GM19397 (cell line): ENCODE data around the gene LRRN1.
"Not testable (repeated sequence)": the region's sequence is repeated elsewhere in the genome, so short reads cannot be mapped to it uniquely, and the experiment has no call there.

Source experiments
- ATAC-seq: cut with Tn5 transposase; IDR thresholded peaks from one replicate; pipeline ENCODE4 v1.9.1; 2021; ENCODE audit warnings: mild to moderate bottlenecking, moderate library complexity; ENCODE audit not compliant: unreplicated experiment

LRRN1 gene

GRCh38 chr3:3806856-3807255, 7.6 kb downstream of the LRRN1 start:
- ATAC-seq = no peak

- no peak for ATAC-seq
Measured at GRCh38 chr3:3813013-3813412, 13.8 kb downstream of the LRRN1 start.

- ATAC-seq = no peak
Measured at GRCh38 chr3:3815206-3815605, 16.0 kb downstream of the LRRN1 start.

GRCh38 chr3:3816034-3816433, 16.8 kb downstream of the LRRN1 start:
- ATAC-seq = no peak

- no peak for ATAC-seq
Measured at GRCh38 chr3:3817865-3818264, 18.6 kb downstream of the LRRN1 start.

DNA sequence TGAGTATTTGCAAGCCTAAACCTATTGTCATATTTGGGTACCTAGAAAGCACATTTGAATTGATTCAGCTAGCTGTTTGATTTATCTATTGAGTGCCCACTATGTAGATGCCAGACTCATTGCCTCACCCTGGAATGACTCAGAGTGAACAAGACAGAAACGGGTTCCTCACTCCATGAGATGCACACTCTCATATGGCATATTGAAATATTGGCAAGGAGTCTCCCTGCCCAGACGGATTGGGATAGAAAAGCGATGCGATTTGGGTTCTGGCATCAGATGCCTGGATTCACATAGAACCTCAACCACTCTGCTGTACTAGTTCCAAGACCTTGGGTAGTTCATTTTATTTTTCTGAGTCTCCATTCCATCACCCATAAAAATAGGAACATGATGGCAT, 22.5 kb downstream of the LRRN1 start:
- ATAC-seq = no peak

- no peak for ATAC-seq
Measured at GRCh38 chr3:3825035-3825434, 25.8 kb downstream of the LRRN1 start.

DNA sequence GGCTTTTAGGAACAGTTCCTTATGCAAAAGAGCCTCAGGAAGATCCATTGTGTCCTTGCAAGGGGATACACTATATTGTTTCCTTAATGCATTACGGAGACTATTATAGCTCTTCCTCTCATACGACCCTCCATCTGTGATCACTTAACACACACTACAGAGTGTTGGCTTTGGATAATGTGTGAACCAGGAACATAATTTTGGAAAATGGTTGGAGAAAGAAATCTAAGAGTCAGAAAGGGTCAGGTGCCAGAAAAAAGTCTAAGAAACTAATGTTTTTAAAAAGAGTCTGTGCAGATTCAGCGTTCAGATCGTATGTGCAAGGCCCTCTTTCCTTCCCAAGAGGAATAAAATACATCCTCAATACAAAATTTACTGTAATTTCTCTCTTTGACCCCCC, 27.3 kb downstream of the LRRN1 start:
- ATAC-seq = no peak

DNA sequence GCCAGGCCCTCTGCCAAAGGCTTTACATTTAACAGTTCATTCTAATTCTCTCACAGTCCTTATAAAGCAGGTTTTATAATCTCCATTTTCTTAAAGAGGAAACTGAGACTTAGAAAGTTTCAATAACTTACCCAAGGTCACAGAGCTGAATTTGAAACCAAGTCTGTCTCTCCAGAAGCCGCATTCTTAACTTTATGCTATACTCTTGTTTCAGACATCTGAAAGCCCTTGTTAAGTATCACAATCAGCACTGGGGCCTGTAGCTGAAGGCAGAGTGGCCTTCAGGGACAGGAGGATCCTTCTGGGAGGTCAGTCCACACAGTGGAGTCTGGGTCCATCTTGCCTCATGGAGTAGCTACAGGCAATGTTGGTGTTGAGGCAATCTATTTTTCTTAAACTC, 27.9 kb downstream of the LRRN1 start:
- no peak for ATAC-seq

DNA sequence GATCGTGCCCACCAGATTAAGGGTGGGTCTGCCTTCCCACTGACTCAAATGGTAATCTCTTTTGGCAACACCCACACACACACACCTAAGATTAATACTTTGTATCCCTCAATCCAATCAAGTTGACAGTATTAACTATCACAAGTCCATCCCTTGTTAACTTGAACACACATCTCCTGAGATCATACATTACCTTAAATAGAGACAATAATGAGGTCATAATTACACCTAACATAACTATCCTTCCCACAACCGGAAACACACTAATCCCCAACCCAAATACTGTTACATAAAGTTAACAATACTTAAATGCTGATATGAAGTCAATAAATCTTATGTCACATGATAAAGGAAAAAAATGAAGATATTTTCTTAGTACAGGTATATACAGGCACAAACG, 29.2 kb downstream of the LRRN1 start:
- ATAC-seq = not testable (repeated sequence)

GRCh38 chr3:3836845-3837244, 37.6 kb downstream of the LRRN1 start:
- ATAC-seq = no peak

DNA sequence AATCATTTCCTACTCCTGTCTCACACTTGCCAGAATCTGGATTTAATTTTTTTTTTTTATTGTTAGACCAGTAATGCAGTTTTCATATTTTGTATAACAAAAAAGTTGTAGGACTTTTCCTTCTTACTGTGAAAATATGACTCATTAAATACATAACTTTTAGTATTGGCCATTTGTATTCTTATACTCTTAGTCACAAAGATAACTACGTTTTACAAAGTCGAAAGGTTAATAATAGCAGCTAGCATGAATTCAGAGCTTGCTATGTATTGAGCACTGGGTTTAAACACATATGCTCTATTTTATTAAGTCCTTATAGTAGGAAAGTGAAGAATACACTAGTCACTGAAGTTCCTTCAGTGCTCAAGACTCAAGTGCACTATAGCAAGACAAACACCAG, 43.1 kb downstream of the LRRN1 start:
- ATAC-seq = no peak

DNA sequence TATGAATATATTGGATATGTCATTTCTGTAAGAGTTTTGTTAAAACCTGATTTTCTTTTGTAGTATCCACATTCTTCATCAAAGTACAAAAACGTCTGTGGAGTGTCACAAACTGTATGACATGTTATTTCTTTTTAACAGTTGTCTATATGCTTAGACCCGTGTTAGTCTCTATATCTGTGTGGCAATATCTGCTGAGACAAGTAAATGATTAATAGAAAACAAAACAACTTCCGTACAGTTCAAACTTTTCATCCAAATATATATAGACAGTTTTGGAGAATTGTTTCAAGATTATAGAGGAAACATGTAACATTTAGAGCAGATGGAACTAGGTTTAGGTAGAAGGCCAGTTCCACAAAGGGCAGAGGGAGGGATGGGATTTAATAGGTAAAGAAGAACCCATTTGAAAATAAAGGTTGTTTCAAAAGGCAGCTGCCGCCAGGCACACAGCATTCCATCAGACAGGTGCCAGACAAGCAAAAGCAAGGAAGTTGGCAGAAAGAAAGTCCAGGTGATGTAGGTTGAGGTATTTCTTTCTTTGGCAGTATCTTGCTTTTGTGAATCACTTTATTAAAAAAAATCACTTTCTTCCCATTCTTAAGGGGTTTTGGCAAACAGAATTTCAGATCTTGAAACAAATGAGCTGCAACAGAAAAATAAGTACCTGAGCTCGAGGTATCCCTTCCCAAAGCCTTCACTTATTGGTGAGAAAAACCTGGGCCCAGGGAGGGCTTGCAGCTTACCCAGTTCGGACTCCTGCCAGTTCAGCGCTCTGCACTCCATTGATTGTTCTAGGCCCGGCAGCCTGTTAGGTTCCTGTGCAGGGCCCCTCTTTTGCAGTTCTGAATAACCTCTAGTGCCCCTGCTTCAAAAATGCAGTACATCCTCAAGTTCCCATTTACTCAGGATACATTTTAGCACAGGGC, 49.0 kb downstream of the LRRN1 start:
- ATAC-seq = no peak

GRCh38 chr3:3848923-3849275, 49.7 kb downstream of the LRRN1 start:
- no peak for ATAC-seq

GRCh38 chr3:3851621-3852323, 52.5 kb downstream of the LRRN1 start:
- peak; percentile 79 for ATAC-seq

DNA sequence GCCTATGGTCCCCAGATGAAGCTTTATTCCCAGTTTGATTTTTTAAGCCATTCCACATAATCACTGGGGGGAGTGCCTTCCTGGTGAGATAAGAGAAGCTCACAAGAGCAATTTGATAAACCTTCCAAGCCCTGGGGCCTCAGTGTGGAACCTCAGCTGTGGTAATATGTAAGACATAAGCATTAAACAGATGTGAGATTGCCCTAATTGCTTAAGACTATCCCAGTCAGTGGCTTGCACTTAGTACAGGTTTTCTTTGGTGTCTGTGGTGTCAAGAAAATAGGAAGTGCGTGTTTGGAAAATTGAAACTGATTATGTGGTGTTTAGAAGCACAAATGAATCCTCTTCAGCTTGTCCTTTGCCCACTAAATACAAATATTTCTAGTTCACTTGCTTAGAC, 54.3 kb downstream of the LRRN1 start:
- no peak for ATAC-seq

GRCh38 chr3:3855056-3855455, 55.8 kb downstream of the LRRN1 start:
- ATAC-seq = no peak

DNA sequence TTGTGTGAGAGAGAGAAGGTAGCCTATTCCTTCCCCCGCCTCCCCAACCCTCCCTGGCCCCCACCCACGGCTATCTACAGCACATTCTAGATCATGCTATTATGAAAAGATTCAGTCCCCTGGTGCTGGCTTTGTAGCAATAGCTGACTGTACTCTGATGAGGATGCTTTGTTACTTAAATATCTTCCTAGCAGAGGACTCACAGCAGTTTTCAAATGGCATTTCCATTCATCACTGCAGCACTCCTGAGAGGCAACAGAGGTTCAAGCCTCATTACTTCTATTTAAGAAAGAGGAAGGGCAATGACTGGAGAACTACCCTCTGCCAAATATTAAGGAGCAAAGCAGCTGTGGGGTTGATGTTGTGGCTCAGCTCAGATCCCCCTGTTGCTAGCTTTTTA, 61.0 kb downstream of the LRRN1 start:
- ATAC-seq = no peak

- ATAC-seq = no peak
Measured at GRCh38 chr3:3862534-3862933, 63.3 kb downstream of the LRRN1 start.

DNA sequence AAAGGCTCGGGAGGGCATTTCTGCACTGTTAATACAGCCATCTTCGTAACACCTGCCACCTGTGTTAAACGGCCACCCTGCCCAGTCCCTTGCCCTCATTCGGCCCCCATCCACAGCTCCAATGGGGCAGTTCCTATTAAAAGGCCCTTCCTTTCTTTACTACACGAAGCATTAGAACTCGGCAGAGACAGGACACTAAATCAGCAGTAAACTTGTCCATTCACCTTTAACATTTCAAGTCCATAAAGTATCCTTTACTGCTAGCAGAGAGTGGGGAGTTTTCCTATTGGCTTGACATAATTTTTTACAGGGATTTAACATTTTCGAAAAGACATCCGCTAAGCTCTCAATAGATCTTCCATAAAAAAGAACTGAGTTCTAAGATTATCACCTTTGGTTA, 76.3 kb downstream of the LRRN1 start:
- no peak for ATAC-seq

DNA sequence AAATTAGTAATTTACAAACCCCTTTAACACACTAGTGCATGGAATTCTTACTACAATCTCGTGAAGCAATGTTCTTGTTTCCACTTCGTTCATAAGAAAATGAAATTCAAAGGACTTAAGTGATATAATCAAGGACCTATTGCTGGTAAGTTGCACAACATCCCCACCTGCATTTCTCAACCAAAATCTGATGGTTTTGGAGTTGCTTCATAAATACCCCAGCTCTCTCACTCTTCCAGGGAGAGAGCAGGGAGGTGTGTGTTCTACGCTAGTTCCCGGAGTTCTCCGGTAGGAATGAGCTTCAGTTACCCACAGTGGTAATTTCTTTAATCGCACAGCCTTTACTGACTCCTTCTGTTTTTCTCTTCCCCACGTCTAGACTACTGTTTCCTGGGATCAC, 81.8 kb downstream of the LRRN1 start:
- ATAC-seq = no peak

DNA sequence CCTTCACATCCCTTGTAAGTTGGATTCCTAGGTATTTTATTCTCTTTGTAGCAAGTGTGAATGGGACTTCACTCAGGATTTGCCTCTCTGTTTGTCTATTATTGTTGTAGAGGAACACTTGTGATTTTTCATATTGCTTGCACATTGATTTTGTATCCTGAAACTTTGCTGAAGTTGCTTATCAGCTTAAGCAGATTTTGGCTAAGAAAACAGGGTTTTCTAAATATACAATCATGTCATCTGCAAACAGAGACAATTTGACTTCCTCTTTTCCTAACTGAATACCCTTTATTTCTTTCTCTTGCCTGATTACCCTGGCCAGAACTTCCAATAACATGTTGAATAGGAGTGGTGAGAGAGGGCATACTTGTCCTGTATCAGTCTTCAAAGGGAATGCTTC, 88.1 kb downstream of the LRRN1 start:
- not testable (repeated sequence) for ATAC-seq
